Measurements from ENCODE around the gene RAD9A. TPM values are rescaled to one million over a fixed set of nuclear protein-coding genes. Genes with fewer than 3 reads are reported as not detected.

RAD9A gene
- total RNA-seq, 1 donor from 2014 or later, result 10.4 TPM

DNA sequence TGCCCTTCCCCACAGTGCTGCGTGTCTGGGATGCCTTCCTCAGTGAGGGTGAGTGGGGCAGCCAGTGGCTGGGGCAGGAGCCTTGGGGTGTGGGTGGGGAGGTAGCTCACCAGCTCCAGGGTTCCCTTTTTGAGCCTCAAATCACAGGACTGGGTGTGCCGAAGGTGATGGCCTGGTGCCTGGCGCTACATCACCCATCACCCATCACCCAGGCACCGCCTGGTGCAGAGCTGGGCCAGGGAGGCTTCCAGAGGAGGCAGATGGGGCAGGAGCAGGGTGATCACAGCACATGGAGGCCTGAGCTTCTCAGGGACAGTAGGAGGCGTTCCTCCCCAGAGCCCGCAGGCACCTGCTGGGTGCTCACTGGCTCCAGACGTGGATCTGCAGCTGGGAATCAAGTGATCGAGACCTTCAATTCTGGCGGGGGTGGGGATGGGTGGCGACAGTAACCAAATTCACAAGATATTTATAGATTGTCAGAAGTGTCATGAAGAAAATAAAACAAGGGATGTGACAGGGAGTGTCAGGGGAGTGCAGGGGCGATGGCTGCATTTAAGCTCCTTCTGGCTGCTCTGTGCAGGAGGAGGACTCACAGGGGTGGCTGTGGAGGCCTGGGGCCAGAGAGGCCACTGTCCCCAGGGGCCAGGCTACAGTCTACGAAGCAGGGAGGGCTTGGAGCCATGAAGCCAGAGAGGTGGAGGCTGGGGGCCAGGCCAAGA lies 15.3 kb downstream of the RAD9A start:
- Mint-ChIP-seq H3K27me3 (ENCODE audit: insufficient read depth, low read depth) (peaks cover 8% of the 10 kb centered on the region), H3K4me1 (peaks cover 36% of the 10 kb centered on the region), H3K9me3 (no peaks in the 10 kb centered on the region), H3K4me3 (peak overlapping the region; percentile 3), H3K36me3 (no peaks in the 10 kb centered on the region), H3K27ac (peak overlapping the region; percentile 94)
- Histone ChIP-seq H3K4me3 (no peak overlapping the region), H3K4me1 (peaks cover 25% of the 10 kb centered on the region), H3F3A (ENCODE audit: low read depth) (peaks cover 10% of the 10 kb centered on the region), H4K20me1 (ENCODE audit: low read depth) (no peaks in the 10 kb centered on the region), H3K9me3 (ENCODE audit: low read depth) (no peaks in the 10 kb centered on the region), H3K79me2 (ENCODE audit: low read depth) (no peaks in the 10 kb centered on the region), H3K4me2 (no peak overlapping the region), H3K27ac (no peak overlapping the region), H3K36me3 (no peaks in the 10 kb centered on the region), H3K9ac (no peak overlapping the region), H3K27me3 (no peaks in the 10 kb centered on the region), H2AFZ (replicated peaks) (no peak overlapping the region)
- DNase-seq (ENCODE audit: low spot score), result no peak
- TF ChIP-seq, protein P1, sequence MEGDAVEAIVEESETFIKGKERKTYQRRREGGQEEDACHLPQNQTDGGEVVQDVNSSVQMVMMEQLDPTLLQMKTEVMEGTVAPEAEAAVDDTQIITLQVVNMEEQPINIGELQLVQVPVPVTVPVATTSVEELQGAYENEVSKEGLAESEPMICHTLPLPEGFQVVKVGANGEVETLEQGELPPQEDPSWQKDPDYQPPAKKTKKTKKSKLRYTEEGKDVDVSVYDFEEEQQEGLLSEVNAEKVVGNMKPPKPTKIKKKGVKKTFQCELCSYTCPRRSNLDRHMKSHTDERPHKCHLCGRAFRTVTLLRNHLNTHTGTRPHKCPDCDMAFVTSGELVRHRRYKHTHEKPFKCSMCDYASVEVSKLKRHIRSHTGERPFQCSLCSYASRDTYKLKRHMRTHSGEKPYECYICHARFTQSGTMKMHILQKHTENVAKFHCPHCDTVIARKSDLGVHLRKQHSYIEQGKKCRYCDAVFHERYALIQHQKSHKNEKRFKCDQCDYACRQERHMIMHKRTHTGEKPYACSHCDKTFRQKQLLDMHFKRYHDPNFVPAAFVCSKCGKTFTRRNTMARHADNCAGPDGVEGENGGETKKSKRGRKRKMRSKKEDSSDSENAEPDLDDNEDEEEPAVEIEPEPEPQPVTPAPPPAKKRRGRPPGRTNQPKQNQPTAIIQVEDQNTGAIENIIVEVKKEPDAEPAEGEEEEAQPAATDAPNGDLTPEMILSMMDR (IDR thresholded peaks at IDR 0.05), result no peak
- no peak for TF ChIP-seq EZH2 (IDR thresholded peaks at IDR 0.05)
- TF ChIP-seq EZH2phosphoT487 (IDR thresholded peaks at IDR 0.05), result no peak

DNA sequence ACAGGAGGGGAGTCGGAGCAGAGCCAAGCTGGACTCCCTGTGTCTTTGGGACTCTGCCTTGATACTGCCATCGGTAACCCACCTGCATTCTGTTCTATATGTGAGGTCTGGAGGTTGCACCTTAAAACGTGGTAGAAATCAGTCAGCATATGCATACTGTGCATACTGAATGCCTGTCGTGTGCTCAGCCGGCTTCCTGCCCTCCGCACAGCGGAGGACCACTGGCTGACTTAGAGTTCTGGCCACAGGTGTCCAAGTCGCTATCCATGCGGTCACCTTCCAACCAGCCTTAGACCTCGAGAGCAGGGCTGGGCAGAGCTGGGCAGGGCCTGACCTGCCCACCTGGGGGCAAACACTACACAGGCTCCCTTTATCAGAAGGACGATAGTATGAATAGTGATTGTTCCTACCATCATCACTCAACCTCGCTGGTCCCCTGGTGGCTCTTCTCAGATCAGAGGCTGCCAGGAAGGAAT lies 15.9 kb downstream of the RAD9A start:
- Mint-ChIP-seq H3K4me1 (peaks cover 32% of the 10 kb centered on the region), H3K27ac (peak overlapping the region; percentile 94), H3K36me3 (no peaks in the 10 kb centered on the region), H3K27me3 (ENCODE audit: insufficient read depth, low read depth) (peaks cover 11% of the 10 kb centered on the region), H3K4me3 (no peak overlapping the region), H3K9me3 (no peaks in the 10 kb centered on the region)
- Histone ChIP-seq H3K79me2 (ENCODE audit: low read depth) (no peaks in the 10 kb centered on the region), H3K36me3 (no peaks in the 10 kb centered on the region), H3K4me2 (no peak overlapping the region), H3K9ac (no peak overlapping the region), H3F3A (ENCODE audit: low read depth) (peaks cover 10% of the 10 kb centered on the region), H3K27me3 (no peaks in the 10 kb centered on the region), H3K4me3 (no peak overlapping the region), H3K27ac (no peak overlapping the region), H3K4me1 (peaks cover 25% of the 10 kb centered on the region), H3K9me3 (ENCODE audit: low read depth) (no peaks in the 10 kb centered on the region), H2AFZ (replicated peaks) (no peak overlapping the region), H4K20me1 (ENCODE audit: low read depth) (no peaks in the 10 kb centered on the region)
- TF ChIP-seq EZH2phosphoT487 (IDR thresholded peaks at IDR 0.05), result no peak
- TF ChIP-seq EZH2 (IDR thresholded peaks at IDR 0.05), result no peak
- TF ChIP-seq, protein P1 (IDR thresholded peaks at IDR 0.05), result no peak
- DNase-seq (ENCODE audit: low spot score), result no peak

DNA sequence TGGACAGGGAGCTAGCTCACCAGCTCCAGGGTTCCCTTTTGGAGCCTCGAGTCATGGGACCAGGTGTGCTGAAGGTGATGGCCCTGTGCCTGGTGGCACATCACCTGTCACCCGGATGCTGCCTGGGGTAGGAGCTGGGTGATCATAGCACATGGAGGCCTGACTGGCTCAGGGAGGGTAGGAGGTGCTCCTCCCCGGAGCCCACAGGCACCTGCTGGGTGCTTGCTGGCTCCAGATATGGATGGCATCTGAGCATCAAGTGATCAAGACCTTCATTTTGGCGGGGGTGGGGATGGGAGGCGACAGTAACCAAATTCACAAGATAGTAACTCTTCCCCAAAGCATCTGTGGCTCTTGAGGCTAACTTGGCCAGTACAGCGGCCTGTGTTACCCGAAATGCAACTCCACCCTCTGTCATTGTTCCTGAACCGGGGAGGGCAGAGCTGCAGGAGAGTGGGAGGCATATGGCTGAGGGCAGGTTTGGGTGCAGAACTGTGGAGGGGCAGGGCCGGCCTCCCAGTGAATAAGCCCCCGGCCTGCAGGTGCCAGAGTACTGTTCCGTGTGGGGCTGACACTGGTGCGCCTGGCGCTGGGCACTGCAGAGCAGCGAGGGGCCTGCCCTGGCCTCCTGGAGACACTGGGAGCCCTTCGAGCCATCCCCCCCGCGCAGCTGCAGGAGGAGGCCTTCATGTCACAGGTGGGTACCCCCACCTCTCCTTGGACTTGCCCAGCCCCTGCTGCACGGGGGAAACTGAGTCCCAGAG lies 16.8 kb downstream of the RAD9A start:
- H3K36me3 Mint-ChIP-seq, result no peaks in the 10 kb centered on the region
- Histone ChIP-seq H3K27ac (no peak overlapping the region), H3F3A (ENCODE audit: low read depth) (peaks cover 13% of the 10 kb centered on the region), H3K4me2 (no peak overlapping the region), H3K36me3 (no peaks in the 10 kb centered on the region), H2AFZ (replicated peaks) (no peak overlapping the region), H4K20me1 (ENCODE audit: low read depth) (no peaks in the 10 kb centered on the region), H3K9ac (no peak overlapping the region), H3K27me3 (no peaks in the 10 kb centered on the region), H3K79me2 (ENCODE audit: low read depth) (no peaks in the 10 kb centered on the region), H3K4me3 (no peak overlapping the region), H3K4me1 (peaks cover 20% of the 10 kb centered on the region), H3K9me3 (ENCODE audit: low read depth) (no peaks in the 10 kb centered on the region)
- peaks cover 30% of the 10 kb centered on the region for H3K4me1 Mint-ChIP-seq
- H3K27me3 Mint-ChIP-seq (ENCODE audit: insufficient read depth, low read depth), result peaks cover 13% of the 10 kb centered on the region
- no peaks in the 10 kb centered on the region for H3K9me3 Mint-ChIP-seq
- no peak for TF ChIP-seq EZH2phosphoT487 (IDR thresholded peaks at IDR 0.05)
- TF ChIP-seq, protein P1 (IDR thresholded peaks at IDR 0.05), result no peak
- no peak for TF ChIP-seq EZH2 (IDR thresholded peaks at IDR 0.05)
- no peak overlapping the region for H3K27ac Mint-ChIP-seq
- DNase-seq (ENCODE audit: low spot score), result no peak
- no peak overlapping the region for H3K4me3 Mint-ChIP-seq
